HepG2 (cell line): ENCODE measurements around the gene EPS8L1. TPM values are rescaled to one million over a fixed set of nuclear protein-coding genes. Genes with fewer than 3 reads are reported as not detected.

ENCODE experiments used
- ATAC-seq: fragments of 200-7000 bp; cut with Tn5 transposase; 3 replicates; pipeline ENCODE4 v1.9.1; 2020; ENCODE audit warnings: mild to moderate bottlenecking, moderate library complexity
- BruUV-seq: library from RNA; stranded (reverse); fragments of 400-500 nt; replicated peaks from 2 replicates; lab custom pipeline; 2021; lab: Mats Ljungman, UMichigan
- CTCF ChIA-PET: fragments of 300-600 bp; formaldehyde crosslinking; extraction: SDS; loops from one replicate; lab custom pipeline; 2021; ENCODE audit warnings: low total read pairs, inconsistent platforms, low intra/inter-chr PET ratio; lab: Yijun Ruan, JAX
- POLR2A ChIA-PET: fragments of 350-600 bp; sonication (Branson Sonifier 250); formaldehyde crosslinking; loops from one replicate; lab custom pipeline; 2020; ENCODE audit warnings: antibody characterized with exemption, inconsistent platforms; lab: Yijun Ruan, JAX
- DNase-seq: peaks from one replicate; pipeline ENCODE4 v3.0.0-alpha.2; 2015; ENCODE audit warnings: low spot score
- FAIRE-seq: peaks from 3 replicates; lab custom pipeline; 2011; peaks lifted over from hg19 to GRCh38; lab: Jason Lieb, UNC
- H2AFZ ChIP-seq: one replicate; pipeline ENCODE4 v1.6.1; 2011; ENCODE audit warnings: low read length, inconsistent platforms
- H3K27ac ChIP-seq: fragments of 300-600 bp; 3 replicates; pipeline ENCODE4 v1.8.0; 2011; ENCODE audit warnings: mixed run types, mild to moderate bottlenecking, mixed read lengths, low read length, inconsistent platforms; ENCODE audit not compliant: insufficient read depth; ENCODE audit errors: extremely low read length
- H3K27me3 ChIP-seq, 2 experiments: fragments of 200-600 bp in 1 of 2; 2 replicates in 1 of 2; 3 replicates in 1 of 2; pipeline versions ENCODE4 v1.6.0 to v1.8.0; 2011; ENCODE audit warnings: low read length in 2 of 2, mild to moderate bottlenecking in 2 of 2, moderate library complexity in 2 of 2, inconsistent platforms in 1 of 2; ENCODE audit not compliant: insufficient read depth in 2 of 2, control insufficient read depth in 1 of 2
- H3K36me3 ChIP-seq, 2 experiments: fragments of 200-600 bp in 1 of 2; replicated peaks in 1 of 2; 2 replicates in 1 of 2; 3 replicates in 1 of 2; pipeline versions ENCODE4 v1.5.1 to v1.8.0; 2011; ENCODE audit warnings: low read length in 2 of 2, inconsistent platforms in 1 of 2; ENCODE audit not compliant: insufficient read depth in 2 of 2, control insufficient read depth in 1 of 2
- H3K4me1 ChIP-seq: 2 replicates; pipeline ENCODE4 v1.5.1; 2012; ENCODE audit warnings: low read length, inconsistent platforms; ENCODE audit not compliant: insufficient read depth
- H3K4me2 ChIP-seq: 2 replicates; pipeline ENCODE4 v1.6.0; 2011; ENCODE audit warnings: low read depth, low read length, inconsistent platforms
- H3K4me3 ChIP-seq, 3 experiments: fragments of 200-600 bp in 1 of 3; sonication (generic), shearing (Covaris generic) in 1 of 3; replicated peaks in 1 of 3; 2 replicates each; pipeline ENCODE4 v1.5.1; 2011 to 2016; ENCODE audit warnings: low read length in 3 of 3, inconsistent platforms in 2 of 3, low read depth in 2 of 3, mild to moderate bottlenecking in 2 of 3, control low read depth in 1 of 3, mixed read lengths in 1 of 3; ENCODE audit not compliant: insufficient read depth in 1 of 3
- H3K79me2 ChIP-seq: one replicate; pipeline ENCODE4 v1.6.1; 2011; ENCODE audit warnings: low read length, inconsistent platforms; ENCODE audit not compliant: insufficient read depth
- H3K9ac ChIP-seq: 2 replicates; pipeline ENCODE4 v1.6.0; 2011; ENCODE audit warnings: mild to moderate bottlenecking, low read depth, low read length, inconsistent platforms; ENCODE audit not compliant: insufficient read depth
- H3K9me3 ChIP-seq: 2 replicates; pipeline ENCODE4 v1.5.1; 2012; ENCODE audit warnings: mild to moderate bottlenecking, low read length
- H4K20me1 ChIP-seq: 2 replicates; pipeline ENCODE4 v1.6.0; 2011; ENCODE audit warnings: inconsistent platforms, mild to moderate bottlenecking, low read length, moderate library complexity; ENCODE audit not compliant: insufficient read depth
- ATF4 ChIP-seq, 2 experiments: fragments of 450-650 bp in 1 of 2; sonication (generic) in 1 of 2; formaldehyde crosslinking; IDR thresholded peaks; 2 replicates each; pipeline versions ENCODE4 v1.5.0 to v1.8.0; 2020 to 2022; ENCODE audit warnings: mild to moderate bottlenecking in 1 of 2, missing genetic modification reagents in 1 of 2
- EEA1 ChIP-seq: sonication (generic); formaldehyde crosslinking; IDR thresholded peaks from 2 replicates; pipeline ENCODE4 v1.5.1; 2020; ENCODE audit warnings: mild to moderate bottlenecking, missing genetic modification reagents, borderline replicate concordance
- HNF4G ChIP-seq, 2 experiments: sonication (generic) in 1 of 2; formaldehyde crosslinking in 1 of 2; IDR thresholded peaks; 2 replicates each; pipeline versions ENCODE4 v1.4.0 to v1.6.1; 2011 to 2020; ENCODE audit warnings: borderline replicate concordance in 2 of 2, low read depth in 2 of 2, mild to moderate bottlenecking in 2 of 2, low read length in 1 of 2, missing genetic modification reagents in 1 of 2, moderate library complexity in 1 of 2
- HOXA7 ChIP-seq: sonication (generic); formaldehyde crosslinking; IDR thresholded peaks from 2 replicates; pipeline ENCODE4 v1.8.1; 2022; ENCODE audit warnings: mild to moderate bottlenecking, missing genetic modification reagents, moderate library complexity
- JDP2 ChIP-seq: sonication (generic); formaldehyde crosslinking; IDR thresholded peaks from 2 replicates; pipeline ENCODE4 v1.8.1; 2022; ENCODE audit warnings: missing genetic modification reagents, borderline replicate concordance
- KDM6A ChIP-seq: IDR thresholded peaks from 2 replicates; pipeline ENCODE4 v1.6.1; 2016; ENCODE audit warnings: low read depth
- MTERF4 ChIP-seq: sonication (generic); formaldehyde crosslinking; IDR thresholded peaks from 2 replicates; pipeline ENCODE4 v1.8.0; 2023; ENCODE audit warnings: mild to moderate bottlenecking, missing genetic modification reagents
- SIN3B ChIP-seq: fragments of 150-350 bp; IDR thresholded peaks from 2 replicates; pipeline ENCODE4 v1.6.1; 2014; ENCODE audit warnings: low read length
- SNAI1 ChIP-seq: sonication (generic); formaldehyde crosslinking; IDR thresholded peaks from 2 replicates; pipeline ENCODE4 v1.5.0; 2020; ENCODE audit warnings: mild to moderate bottlenecking, missing genetic modification reagents, borderline replicate concordance
- ZBTB20 ChIP-seq: sonication (generic); formaldehyde crosslinking; IDR thresholded peaks from 2 replicates; pipeline ENCODE4 v1.8.1; 2023; ENCODE audit warnings: missing genetic modification reagents, low read depth, mild to moderate bottlenecking, borderline replicate concordance
- ZFP36L1 ChIP-seq: sonication (generic); formaldehyde crosslinking; IDR thresholded peaks from 2 replicates; pipeline ENCODE4 v1.8.0; 2022; ENCODE audit warnings: mild to moderate bottlenecking, missing genetic modification reagents, moderate library complexity
- ZFP62 ChIP-seq: sonication (generic); formaldehyde crosslinking; IDR thresholded peaks from 2 replicates; pipeline ENCODE4 v1.4.0; 2020; ENCODE audit warnings: missing genetic modification reagents
- ZNF10 ChIP-seq: sonication (generic); formaldehyde crosslinking; IDR thresholded peaks from 2 replicates; pipeline ENCODE4 v1.4.0; 2020; ENCODE audit warnings: mild to moderate bottlenecking, low read depth, missing genetic modification reagents, borderline replicate concordance
- ZNF296 ChIP-seq: sonication (generic); formaldehyde crosslinking; conservative IDR thresholded peaks from 2 replicates; pipeline ENCODE4 v1.5.0; 2020; ENCODE audit warnings: mild to moderate bottlenecking, missing genetic modification reagents
- ZNF367 ChIP-seq: sonication (generic); formaldehyde crosslinking; IDR thresholded peaks from 2 replicates; pipeline ENCODE4 v1.4.0; 2020; ENCODE audit warnings: missing genetic modification reagents, borderline replicate concordance
- ZNF430 ChIP-seq: sonication (generic); formaldehyde crosslinking; IDR thresholded peaks from 2 replicates; pipeline ENCODE4 v1.9.0; 2021; ENCODE audit warnings: mild to moderate bottlenecking, missing genetic modification reagents
- WGBS: methylation state at CpG from one replicate; pipeline ENCODE4 v1.1.6; 2017; ENCODE audit warnings: low lambda C conversion rate; 5-methylcytosine and 5-hydroxymethylcytosine counted together
- in situ Hi-C: cut with HindIII; loops from 2 replicates; pipeline ENCODE4 v1.10.0; 2017; ENCODE audit warnings: low pct_unique_long_range_greater_than_20kb; ENCODE audit not compliant: extremely low pct_ligation_motif_present
- intact Hi-C: fragments of 100-400 bp; cut with micrococcal nuclease; formaldehyde crosslinking; loops from one replicate; pipeline ENCODE4 v1.10.0; 2022; ENCODE audit not compliant: unreplicated experiment
- polyA plus RNA-seq, 8 experiments: library from polyadenylated mRNA; depleted of rRNA in 3 of 8; stranded (reverse) in 7 of 8; unstranded in 1 of 8; fragments of >200 nt; fragmentation: Illumina TruSeq in 4 of 8; extraction: Trizol in 4 of 8; gene quantifications; 2 replicates each; pipeline versions ENCODE4 v1.2.1 to v1.2.3, GENCODE V29; 2011 to 2016; ENCODE audit warnings: low read depth in 4 of 8, missing spikeins in 1 of 8, mixed read lengths in 1 of 8; ENCODE audit not compliant: insufficient read depth in 1 of 8
- total RNA-seq, 5 experiments: library from RNA; depleted of rRNA; stranded (reverse); fragments of >200 nt; fragmentation: Illumina TruSeq; extraction: Trizol; gene quantifications; 2 replicates each; pipeline ENCODE4 v1.2.3, GENCODE V29; 2016; ENCODE audit warnings: low read depth in 1 of 5

Gene EPS8L1
- total and polyA plus RNA-seq, 2 of the 13 experiments (the other 11 are each of a cell fraction or from before 2014, with no cell fraction given) = 3.0 to 6.3 TPM

GRCh38 chr19:55076321-55076720, 652 bp downstream of the EPS8L1 start:
- BruUV-seq = no TSS peak
- FAIRE-seq = no peak
- H3K4me1 ChIP-seq = peaks cover 27% of the 10 kb centered on the region
- no peaks in the 10 kb centered on the region for H3K9me3 ChIP-seq
- H3K36me3 ChIP-seq = no peaks in the 10 kb centered on the region
- WGBS = no CpG with 5 or more reads among the region's 12 CpGs
- TF ChIP-seq ATF4 (CRISPR knock-in tag; IDR thresholded peaks at IDR 0.05) (peak in 1 of 2 experiments; percentile 52; a peak in 1 of 4 replicates), SNAI1 (CRISPR knock-in tag) (no peak), JDP2 (CRISPR knock-in tag) (no peak)
- H3K79me2 ChIP-seq = no peaks in the 10 kb centered on the region
- H3K9ac ChIP-seq = no peak overlapping the region
- ChIA-PET POLR2A (no interaction called here), CTCF (no interaction called here)
- no peaks in the 10 kb centered on the region for H4K20me1 ChIP-seq
- in situ Hi-C loops (no loop called here), intact Hi-C loops (no loop called here)
- ATAC-seq = no peak
- H3K27me3 ChIP-seq = peaks cover 1 to 20% of the 10 kb centered on the region in 2 experiments; a peak in 2 of 5 replicates
- H3K4me3 ChIP-seq = no peak overlapping the region; a peak in 1 of 6 replicates
- 0 out of 2 replicates have a peak overlapping the region, but pooled peaks have one; percentile 7 for H3K4me2 ChIP-seq
- H3K27ac ChIP-seq = no peak overlapping the region
- H2AFZ ChIP-seq = no peak overlapping the region
- no peak for DNase-seq

GRCh38 chr19:55077106-55077505, 1.4 kb downstream of the EPS8L1 start:
- BruUV-seq = no TSS peak
- Histone ChIP-seq H3K79me2 (no peaks in the 10 kb centered on the region), H3K36me3 (no peaks in the 10 kb centered on the region), H3K27ac (no peak overlapping the region), H3K9me3 (no peaks in the 10 kb centered on the region), H3K4me2 (no peak overlapping the region), H3K4me1 (peaks cover 27% of the 10 kb centered on the region), H3K4me3 (no peak overlapping the region), H3K27me3 (peaks cover 1 to 17% of the 10 kb centered on the region in 2 experiments; a peak in 2 of 5 replicates), H2AFZ (no peak overlapping the region), H3K9ac (no peak overlapping the region), H4K20me1 (no peaks in the 10 kb centered on the region)
- WGBS = 49% methylated on average over 2 of the region's 2 CpGs
- FAIRE-seq = no peak
- ChIA-PET CTCF (no interaction called here), POLR2A (no interaction called here)
- ATAC-seq = no peak
- no peak for TF ChIP-seq EEA1 (CRISPR knock-in tag)
- no peak for TF ChIP-seq MTERF4 (CRISPR knock-in tag)
- no peak for TF ChIP-seq HNF4G (IDR thresholded peaks at IDR 0.05; ENCODE audit: borderline replicate concordance, low read depth, low read length)
- TF ChIP-seq HNF4G (CRISPR knock-in tag; IDR thresholded peaks at IDR 0.05; ENCODE audit: borderline replicate concordance, low read depth) = no peak
- TF ChIP-seq ZNF430 (CRISPR knock-in tag) = no peak
- TF ChIP-seq ZNF367 = no peak
- no peak for TF ChIP-seq ZNF296 (CRISPR knock-in tag)
- TF ChIP-seq KDM6A (CRISPR knock-in tag) = no peak
- no peak for TF ChIP-seq ZFP36L1 (CRISPR knock-in tag)
- TF ChIP-seq ZNF10 (CRISPR knock-in tag) = no peak
- no peak for TF ChIP-seq ZBTB20 (CRISPR knock-in tag)
- TF ChIP-seq HOXA7 (CRISPR knock-in tag) = no peak
- TF ChIP-seq SIN3B = no peak
- TF ChIP-seq ZFP62 = no peak
- intact Hi-C loops (no loop called here), in situ Hi-C loops (no loop called here)
- DNase-seq = no peak
